ENCODE data around the gene PDE6A.

PDE6A gene

DNA sequence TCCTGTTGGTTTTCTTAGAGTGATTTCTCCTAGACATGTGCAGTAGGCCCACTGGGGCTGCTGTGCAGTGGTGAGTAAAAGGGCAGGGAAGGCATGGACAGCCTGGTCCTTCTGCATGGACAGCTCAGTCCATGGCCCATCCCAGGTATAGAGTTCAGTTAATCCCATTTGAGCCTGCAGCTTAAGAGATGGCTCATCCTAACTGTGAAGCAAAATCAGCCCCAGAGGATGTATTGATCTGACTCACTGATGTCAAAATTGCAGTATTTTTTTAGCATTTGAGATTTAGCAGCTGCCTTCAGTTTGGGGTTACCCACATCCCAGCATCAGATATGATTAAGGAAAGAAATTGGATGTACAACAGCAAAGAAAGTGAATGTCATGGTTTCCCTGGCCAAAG lies 93.4 kb downstream of the PDE6A start:
- TF ChIP-seq, protein P1, sequence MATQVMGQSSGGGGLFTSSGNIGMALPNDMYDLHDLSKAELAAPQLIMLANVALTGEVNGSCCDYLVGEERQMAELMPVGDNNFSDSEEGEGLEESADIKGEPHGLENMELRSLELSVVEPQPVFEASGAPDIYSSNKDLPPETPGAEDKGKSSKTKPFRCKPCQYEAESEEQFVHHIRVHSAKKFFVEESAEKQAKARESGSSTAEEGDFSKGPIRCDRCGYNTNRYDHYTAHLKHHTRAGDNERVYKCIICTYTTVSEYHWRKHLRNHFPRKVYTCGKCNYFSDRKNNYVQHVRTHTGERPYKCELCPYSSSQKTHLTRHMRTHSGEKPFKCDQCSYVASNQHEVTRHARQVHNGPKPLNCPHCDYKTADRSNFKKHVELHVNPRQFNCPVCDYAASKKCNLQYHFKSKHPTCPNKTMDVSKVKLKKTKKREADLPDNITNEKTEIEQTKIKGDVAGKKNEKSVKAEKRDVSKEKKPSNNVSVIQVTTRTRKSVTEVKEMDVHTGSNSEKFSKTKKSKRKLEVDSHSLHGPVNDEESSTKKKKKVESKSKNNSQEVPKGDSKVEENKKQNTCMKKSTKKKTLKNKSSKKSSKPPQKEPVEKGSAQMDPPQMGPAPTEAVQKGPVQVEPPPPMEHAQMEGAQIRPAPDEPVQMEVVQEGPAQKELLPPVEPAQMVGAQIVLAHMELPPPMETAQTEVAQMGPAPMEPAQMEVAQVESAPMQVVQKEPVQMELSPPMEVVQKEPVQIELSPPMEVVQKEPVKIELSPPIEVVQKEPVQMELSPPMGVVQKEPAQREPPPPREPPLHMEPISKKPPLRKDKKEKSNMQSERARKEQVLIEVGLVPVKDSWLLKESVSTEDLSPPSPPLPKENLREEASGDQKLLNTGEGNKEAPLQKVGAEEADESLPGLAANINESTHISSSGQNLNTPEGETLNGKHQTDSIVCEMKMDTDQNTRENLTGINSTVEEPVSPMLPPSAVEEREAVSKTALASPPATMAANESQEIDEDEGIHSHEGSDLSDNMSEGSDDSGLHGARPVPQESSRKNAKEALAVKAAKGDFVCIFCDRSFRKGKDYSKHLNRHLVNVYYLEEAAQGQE (IDR thresholded peaks at IDR 0.05; ENCODE audit: insufficient replicate concordance, low read depth) = no peak
- TF ChIP-seq, protein P2, sequence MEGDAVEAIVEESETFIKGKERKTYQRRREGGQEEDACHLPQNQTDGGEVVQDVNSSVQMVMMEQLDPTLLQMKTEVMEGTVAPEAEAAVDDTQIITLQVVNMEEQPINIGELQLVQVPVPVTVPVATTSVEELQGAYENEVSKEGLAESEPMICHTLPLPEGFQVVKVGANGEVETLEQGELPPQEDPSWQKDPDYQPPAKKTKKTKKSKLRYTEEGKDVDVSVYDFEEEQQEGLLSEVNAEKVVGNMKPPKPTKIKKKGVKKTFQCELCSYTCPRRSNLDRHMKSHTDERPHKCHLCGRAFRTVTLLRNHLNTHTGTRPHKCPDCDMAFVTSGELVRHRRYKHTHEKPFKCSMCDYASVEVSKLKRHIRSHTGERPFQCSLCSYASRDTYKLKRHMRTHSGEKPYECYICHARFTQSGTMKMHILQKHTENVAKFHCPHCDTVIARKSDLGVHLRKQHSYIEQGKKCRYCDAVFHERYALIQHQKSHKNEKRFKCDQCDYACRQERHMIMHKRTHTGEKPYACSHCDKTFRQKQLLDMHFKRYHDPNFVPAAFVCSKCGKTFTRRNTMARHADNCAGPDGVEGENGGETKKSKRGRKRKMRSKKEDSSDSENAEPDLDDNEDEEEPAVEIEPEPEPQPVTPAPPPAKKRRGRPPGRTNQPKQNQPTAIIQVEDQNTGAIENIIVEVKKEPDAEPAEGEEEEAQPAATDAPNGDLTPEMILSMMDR (IDR thresholded peaks at IDR 0.05; ENCODE audit: insufficient read depth, low read length) = no peak
- TF ChIP-seq POLR2AphosphoS5 (IDR thresholded peaks at IDR 0.05; ENCODE audit: low read depth) (no peak), GABPA (IDR thresholded peaks at IDR 0.05; ENCODE audit: low read depth) (no peak), SPI1 (IDR thresholded peaks at IDR 0.05; ENCODE audit: borderline replicate concordance, low read depth) (no peak)
- no peak overlapping the region for H3K4me3 ChIP-seq (replicated peaks; ENCODE audit: insufficient read depth, low read length)
- DNase-seq (ENCODE audit: low read depth in 1 of 2, low spot score in 1 of 2) = no peak
- no peaks in the 10 kb centered on the region for H3K27me3 ChIP-seq (ENCODE audit: insufficient read depth, poor library complexity, severe bottlenecking)
- H3K27ac ChIP-seq (replicated peaks) = no peak overlapping the region

DNA sequence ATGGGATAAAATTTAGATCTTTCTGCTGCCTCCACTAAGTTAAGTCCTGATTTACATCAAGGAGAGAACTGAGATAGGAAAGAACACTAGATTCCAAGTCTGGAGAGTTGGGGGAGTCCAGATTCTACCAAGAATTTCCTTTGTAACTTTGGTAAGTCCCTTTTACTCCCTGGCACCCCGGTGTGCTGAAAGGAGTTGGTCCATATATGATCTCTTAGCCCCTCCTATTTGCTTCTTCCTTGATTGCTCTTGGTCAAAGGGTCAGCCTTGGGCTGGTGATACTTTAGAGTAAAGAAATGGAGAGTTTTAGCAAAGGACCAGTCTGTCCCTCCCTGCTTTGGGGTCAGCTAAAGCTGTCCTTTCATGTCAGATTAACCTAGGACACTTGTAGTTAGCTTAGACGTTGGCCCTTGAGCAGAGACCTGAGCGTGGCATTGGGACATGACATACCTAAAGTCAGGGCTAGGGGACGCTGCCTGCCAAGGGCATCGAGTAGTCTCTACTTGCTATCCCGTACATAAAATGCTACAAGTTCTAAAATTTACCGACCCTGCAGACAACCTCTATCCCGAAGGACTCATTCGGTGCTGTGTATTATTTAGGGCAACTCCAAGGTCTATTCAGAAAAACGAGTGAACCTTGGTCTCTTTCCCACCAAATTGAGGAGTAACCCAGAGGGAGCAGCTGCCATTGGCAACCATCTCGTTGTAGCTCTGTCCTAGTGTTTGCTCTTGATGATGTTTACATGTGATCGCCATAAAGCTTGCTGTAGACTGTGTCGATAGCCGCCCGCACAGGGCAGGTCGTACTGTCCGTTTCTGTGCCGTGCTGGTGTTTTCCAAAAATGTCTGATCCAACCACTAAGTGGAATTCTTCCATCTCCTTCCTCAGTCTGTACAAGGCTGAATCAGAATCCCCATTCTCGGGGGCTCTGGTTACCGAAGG lies 94.4 kb downstream of the PDE6A start:
- Histone ChIP-seq H3K27me3 (ENCODE audit: insufficient read depth, poor library complexity, severe bottlenecking) (no peaks in the 10 kb centered on the region), H3K27ac (replicated peaks) (no peak overlapping the region), H3K4me3 (replicated peaks; ENCODE audit: insufficient read depth, low read length) (no peak overlapping the region)
- no peak for DNase-seq (ENCODE audit: low read depth in 1 of 2, low spot score in 1 of 2)
- TF ChIP-seq SPI1 (IDR thresholded peaks at IDR 0.05; ENCODE audit: borderline replicate concordance, low read depth) = no peak
- TF ChIP-seq POLR2AphosphoS5 (IDR thresholded peaks at IDR 0.05; ENCODE audit: low read depth) = no peak
- TF ChIP-seq, protein P2 (IDR thresholded peaks at IDR 0.05; ENCODE audit: insufficient read depth, low read length) = no peak
- no peak for TF ChIP-seq GABPA (IDR thresholded peaks at IDR 0.05; ENCODE audit: low read depth)
- TF ChIP-seq, protein P1 (IDR thresholded peaks at IDR 0.05; ENCODE audit: insufficient replicate concordance, low read depth) = no peak

DNA sequence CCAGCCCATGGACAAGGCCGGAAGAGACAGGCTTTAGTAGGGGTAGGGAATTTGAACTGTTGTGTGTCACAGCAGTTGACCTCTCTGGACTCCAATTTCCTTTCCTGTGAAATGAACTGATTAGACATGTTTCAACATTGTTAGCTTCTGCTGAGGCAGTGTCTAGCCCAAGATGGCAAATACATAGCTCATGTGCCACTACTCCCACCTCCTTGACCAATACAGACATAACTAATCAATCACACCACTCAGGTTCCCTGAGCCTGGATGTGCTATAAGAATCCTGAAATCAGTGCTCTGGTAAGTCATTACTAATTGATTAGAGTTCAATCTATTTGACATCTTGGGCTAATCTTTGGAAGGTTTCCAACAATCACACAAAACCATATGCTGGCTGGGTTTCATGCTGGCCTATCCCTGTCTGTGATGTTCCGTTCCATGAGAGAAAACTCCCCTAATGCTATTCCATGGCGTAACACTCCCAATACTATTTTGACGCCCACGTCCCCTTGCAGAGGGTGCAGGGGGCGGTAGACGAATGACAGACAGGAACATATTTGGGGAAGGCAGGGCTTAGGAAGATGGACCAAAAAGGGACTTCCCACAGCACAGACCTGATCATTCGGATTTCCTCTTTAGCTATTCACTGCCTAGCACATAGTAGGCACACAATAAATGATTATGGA lies 95.2 kb downstream of the PDE6A start:
- no peaks in the 10 kb centered on the region for H3K27me3 ChIP-seq (ENCODE audit: insufficient read depth, poor library complexity, severe bottlenecking)
- no peak overlapping the region for H3K27ac ChIP-seq (replicated peaks)
- no peak for DNase-seq (ENCODE audit: low read depth in 1 of 2, low spot score in 1 of 2)
- TF ChIP-seq SPI1 (IDR thresholded peaks at IDR 0.05; ENCODE audit: borderline replicate concordance, low read depth) = no peak
- no peak for TF ChIP-seq POLR2AphosphoS5 (IDR thresholded peaks at IDR 0.05; ENCODE audit: low read depth)
- TF ChIP-seq GABPA (IDR thresholded peaks at IDR 0.05; ENCODE audit: low read depth) = no peak
- TF ChIP-seq, protein P2 (IDR thresholded peaks at IDR 0.05; ENCODE audit: insufficient read depth, low read length) = no peak
- TF ChIP-seq, protein P1 (IDR thresholded peaks at IDR 0.05; ENCODE audit: insufficient replicate concordance, low read depth) = no peak
- no peak overlapping the region for H3K4me3 ChIP-seq (replicated peaks; ENCODE audit: insufficient read depth, low read length)

All from HL-60 (cell line).